NB4 (cell line): Measurements from ENCODE around the gene ADAP1.

ENCODE experiments used
- MYC ChIP-seq: IDR thresholded peaks from 2 replicates; pipeline ENCODE4 v1.6.1; 2011; ENCODE audit warnings: low read depth, low read length
- POLR2A ChIP-seq: IDR thresholded peaks from 2 replicates; pipeline ENCODE4 v1.6.1; 2011; ENCODE audit warnings: mild to moderate bottlenecking; ENCODE audit not compliant: insufficient read length; ENCODE audit errors: extremely low read depth
- TF ChIP-seq, protein P1 (sequence below): IDR thresholded peaks from one replicate; pipeline ENCODE4 v1.5.1; 2012; ENCODE audit warnings: low read depth, low read length

DNA sequence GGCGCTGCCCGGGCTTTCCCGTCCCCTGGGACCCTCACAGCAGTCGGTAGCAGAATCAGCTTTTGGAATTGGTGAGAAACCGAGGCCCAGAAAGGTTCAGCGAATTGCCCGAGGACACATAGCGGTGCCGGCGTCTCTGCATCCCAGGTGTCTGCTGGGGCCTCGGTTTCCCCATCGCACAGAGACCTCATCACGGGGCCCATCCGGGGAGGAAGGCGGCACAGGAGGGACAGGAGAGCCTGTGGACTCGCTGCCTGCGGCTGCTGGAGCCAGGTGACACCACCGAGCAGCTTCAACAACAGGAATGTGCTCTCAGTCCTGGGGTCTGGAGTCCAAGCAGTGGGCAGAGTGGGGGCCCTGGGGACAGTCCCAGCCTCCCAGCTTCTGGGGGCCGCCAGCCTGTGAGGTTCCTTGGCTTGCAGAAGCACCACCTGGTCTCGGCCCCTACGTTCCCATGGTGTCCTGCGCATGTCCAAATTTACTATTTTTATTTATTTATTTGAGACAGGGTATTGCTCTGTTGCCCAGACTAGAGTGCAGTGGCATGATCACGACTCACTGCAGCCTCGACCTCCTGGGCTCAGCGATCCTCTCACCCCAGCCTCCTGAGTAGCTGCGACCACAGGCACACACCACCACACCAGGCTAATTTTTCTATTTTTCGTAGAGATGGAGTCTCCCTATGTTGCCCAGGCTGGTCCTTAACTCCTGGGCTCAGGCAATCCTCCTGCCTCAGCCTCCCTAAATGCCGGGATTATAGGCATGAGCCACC, 21.4 kb upstream of the ADAP1 start:
- TF ChIP-seq POLR2A (no peak), MYC (no peak)
- TF ChIP-seq, protein P1, sequence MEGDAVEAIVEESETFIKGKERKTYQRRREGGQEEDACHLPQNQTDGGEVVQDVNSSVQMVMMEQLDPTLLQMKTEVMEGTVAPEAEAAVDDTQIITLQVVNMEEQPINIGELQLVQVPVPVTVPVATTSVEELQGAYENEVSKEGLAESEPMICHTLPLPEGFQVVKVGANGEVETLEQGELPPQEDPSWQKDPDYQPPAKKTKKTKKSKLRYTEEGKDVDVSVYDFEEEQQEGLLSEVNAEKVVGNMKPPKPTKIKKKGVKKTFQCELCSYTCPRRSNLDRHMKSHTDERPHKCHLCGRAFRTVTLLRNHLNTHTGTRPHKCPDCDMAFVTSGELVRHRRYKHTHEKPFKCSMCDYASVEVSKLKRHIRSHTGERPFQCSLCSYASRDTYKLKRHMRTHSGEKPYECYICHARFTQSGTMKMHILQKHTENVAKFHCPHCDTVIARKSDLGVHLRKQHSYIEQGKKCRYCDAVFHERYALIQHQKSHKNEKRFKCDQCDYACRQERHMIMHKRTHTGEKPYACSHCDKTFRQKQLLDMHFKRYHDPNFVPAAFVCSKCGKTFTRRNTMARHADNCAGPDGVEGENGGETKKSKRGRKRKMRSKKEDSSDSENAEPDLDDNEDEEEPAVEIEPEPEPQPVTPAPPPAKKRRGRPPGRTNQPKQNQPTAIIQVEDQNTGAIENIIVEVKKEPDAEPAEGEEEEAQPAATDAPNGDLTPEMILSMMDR = no peak
